Stimulated activated CD4-positive, alpha-beta T cell treated with anti-CD3 and anti-CD28 coated beads, Interleukin-4, amount 100 ng/mL, for 1 hour (primary cell): ENCODE results near the gene ACSF2.
A peak's percentile ranks its signal among the peaks of the same experiment; 100 is the strongest.
"Not testable (repeated sequence)": the region's sequence is repeated elsewhere in the genome, so short reads cannot be mapped to it uniquely, and the experiment has no call there.

Source experiments
- DNase-seq: peaks from one replicate; pipeline ENCODE4 v3.0.0-alpha.2; 2020

ACSF2 gene

DNA sequence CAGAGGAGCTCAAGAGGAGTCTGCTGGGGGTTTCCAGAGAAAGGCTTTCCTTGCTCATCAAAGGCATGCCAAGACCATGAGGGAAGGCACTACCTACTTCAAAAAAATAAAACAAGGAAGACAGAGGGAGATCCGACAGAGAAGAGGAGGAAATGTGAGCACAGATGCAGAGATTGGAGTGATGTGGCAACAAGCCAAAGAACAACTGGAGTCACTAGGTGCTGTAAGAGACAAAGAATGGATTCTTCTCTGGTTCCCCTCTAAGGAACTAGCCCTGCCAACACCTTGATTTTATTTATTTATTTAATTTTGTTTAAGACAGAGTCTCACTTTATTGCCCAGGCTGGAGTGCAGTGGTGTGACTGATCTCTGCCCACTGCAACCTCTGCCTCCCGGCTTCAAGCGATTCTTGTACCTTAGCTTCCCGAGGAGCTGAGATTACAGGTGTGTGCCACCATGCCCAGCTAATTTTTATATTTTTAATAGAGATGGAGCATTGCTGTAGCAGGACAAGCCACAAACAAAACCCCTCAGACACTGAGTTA lies 13.8 kb upstream of the ACSF2 start:
- DNase-seq: no peak

GRCh38 chr17:50414808-50415207 lies 11.2 kb upstream of the ACSF2 start:
- DNase-seq: no peak

DNA sequence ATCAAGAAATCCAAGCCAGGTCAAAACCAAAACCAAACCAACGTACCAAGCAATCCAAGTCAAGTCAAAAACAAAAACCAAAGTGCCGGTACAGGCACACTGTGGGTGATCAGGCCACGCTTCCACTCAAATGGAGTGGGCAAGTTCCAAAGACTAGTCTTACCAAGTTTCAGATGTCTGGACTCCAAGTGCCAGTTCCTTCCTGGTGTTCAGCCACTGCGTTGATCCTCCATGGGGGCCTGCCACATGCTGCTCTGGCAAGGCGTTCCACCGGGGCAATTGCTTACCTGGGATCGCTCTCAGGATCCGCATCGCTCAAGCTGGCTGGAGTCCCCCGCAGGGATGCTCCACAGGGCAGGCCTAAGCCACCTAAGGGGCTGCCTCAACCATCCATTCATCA lies 6.4 kb upstream of the ACSF2 start:
- not testable (repeated sequence) for DNase-seq

- no peak for DNase-seq
These were observed 5.5 kb upstream of the ACSF2 start for GRCh38 chr17:50420419-50421112.

DNA sequence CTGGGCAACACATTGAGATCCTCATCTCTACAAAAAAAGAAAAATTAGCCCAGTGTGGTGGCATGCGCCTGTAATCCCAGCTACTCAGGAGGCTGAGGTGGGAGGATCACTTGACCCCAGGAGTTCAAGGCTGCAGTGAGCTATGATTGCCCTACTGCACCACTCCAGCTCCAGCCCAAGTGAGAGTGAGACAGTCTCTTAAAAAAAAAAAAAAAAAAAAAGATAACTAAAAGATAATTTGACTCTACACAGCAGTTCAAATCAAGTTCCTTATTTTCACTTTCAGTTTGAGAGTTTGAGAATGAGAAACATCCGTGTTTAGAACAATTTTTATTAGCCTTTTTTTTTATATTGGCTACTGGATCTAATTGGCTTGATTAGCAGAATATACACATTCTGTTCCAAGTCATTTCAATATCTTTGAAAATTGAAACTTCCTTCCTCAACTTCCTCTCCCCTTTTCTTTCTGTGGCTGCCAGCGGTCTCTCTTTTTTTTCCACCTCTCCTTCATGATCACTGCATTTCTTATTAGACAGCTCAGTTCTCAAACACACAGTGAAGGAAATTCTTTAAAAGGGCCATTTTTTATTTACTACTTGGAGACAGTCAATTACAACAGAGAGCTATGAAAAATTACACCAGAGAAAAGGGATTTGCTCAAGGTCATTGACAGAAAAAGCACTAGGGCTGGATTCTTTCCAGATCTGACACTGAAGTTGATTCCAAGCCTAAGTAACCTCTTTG lies 4.5 kb upstream of the ACSF2 start:
- no peak for DNase-seq

- DNase-seq: no peak
These were observed 3.3 kb upstream of the ACSF2 start for GRCh38 chr17:50422738-50423137.

- no peak for DNase-seq
These were observed 2.4 kb upstream of the ACSF2 start for GRCh38 chr17:50423553-50424159.

DNA sequence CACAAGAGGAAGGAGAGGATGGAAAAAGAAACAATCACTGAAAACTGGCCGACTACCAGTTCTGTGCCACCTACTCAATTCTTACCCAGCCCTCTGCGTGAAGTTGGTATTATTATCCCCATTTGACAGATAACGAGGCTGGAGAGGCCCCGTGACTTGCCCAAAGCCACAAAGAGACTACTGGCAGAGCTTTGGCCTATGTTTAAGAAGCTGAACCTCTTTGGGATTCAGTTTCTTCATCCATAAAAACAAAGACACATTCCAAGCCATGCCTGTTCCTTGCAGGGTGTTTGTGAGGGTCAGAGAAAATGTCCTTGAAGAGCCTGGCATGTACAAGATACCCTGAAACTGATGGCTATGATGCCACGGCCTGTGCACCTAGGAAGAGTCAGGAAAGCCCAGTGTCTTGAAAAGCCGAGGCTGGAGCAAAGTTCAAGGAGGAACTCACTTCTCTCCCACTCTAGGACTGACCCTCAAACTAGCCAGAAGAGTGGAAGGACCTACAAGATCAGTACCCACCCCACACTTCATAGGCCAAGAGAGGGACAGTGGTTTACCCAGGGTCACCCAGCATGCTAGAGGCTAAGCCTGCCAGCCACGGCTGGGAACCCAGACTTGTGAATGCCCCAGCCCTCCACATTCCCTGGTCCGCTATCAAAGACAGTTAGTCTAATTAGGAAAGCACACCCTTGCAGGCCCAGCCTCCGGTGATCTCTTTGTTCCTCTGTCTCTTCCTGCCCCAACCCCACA lies 1.6 kb upstream of the ACSF2 start:
- no peak for DNase-seq

DNA sequence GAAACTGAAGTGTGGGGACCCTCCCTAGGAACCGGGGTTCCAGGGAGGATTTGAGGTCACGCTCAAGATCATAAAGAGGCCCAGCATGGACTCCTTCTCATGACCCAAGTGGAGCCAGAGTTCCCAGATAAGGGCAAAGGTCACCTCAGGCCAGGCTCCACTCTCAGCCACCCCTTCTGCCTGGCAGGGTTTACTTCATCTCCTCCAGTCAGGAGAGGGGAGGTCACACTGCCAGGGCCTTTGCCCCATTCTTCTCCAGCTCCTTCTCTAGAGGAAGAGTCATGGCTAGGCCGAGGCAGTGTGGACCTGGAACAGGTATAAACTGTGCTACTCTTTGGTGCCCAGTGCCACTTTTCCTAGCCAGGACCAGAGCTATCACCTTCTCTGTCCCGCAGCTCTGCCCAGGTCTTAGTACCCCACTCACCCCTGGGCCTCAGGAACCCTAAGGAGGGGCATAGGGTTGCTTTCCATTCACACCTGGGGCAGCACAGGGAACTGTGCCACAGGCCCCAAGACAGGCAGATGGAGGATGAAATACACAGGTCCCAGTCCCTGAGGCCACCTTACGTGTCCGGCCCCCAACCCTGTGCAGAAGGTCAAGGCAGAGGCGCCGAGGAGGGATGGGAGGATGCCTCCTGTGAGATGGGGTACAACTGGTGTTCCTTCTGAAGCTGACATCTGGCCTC lies 879 bp upstream of the ACSF2 start:
- DNase-seq: no peak

DNA sequence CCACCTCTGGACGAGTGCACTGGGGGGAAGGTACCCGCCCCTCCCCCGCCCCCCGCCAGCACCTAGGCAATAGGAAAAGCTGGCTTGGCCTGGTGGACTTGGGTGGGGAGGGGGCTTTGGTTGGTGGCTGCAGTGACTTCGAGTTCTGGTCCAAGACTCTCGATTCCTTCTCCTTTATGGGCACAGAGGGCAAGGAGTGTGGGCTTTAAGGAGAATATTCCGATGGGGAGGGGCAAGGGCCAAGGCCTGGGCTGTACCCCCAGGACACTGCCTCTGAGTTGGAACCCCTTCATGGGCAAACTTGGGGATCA lies 409 bp downstream of the ACSF2 start:
- DNase-seq: no peak

GRCh38 chr17:50426814-50427787 lies 1.1 kb downstream of the ACSF2 start:
- DNase-seq: peak; percentile 9

DNA sequence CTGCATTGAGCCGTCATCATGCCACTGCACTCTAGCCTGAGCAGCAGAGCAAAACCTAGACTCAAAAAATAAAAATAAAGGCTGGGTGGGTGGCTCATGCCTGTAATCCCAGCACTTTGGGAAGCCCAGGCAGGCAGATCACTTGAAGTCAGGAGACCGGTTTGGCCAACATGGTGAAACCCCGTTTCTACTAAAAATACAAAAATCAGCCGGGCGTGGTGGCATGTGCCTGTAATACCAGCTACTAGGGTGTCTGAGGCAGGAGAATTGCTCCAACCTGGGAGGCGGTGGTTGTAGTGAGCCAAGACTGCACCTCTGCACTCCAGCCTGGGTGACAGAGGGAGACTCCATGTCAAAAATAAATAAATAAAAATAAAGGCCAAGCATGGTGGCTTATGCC lies 2.1 kb downstream of the ACSF2 start:
- DNase-seq: not testable (repeated sequence)

DNA sequence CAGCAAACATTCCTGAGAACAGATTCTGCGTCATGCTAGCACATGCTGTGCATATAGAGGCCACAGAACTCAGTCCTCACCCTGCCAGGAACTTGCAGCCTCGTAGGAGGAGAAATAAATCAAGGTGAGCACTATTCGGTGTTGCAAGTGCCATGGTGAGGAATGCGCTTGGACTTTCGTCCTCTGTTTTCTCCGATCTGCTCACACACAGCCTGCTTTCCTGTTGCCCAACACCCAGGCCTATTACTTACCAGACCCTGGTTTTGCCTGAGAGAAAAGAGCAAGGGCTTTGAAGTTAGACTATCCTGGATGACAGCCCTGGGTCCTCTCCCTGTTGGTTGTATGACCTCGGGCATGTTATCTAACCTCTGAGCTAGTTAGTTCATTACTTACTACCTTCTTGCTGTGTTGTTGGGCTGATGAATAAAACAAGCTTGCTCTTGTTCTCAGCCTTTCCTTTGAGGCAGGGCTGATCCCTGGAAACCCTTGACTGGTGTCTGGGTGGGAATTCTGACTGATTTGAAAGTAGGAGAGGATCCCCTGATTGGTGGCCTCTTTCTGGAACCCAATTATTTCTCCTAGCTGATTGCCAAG lies 2.9 kb downstream of the ACSF2 start:
- DNase-seq: no peak

- no peak for DNase-seq
These were observed 3.8 kb downstream of the ACSF2 start for GRCh38 chr17:50429793-50430192.

- DNase-seq: no peak
These were observed 5.0 kb downstream of the ACSF2 start for GRCh38 chr17:50430821-50431618.

DNA sequence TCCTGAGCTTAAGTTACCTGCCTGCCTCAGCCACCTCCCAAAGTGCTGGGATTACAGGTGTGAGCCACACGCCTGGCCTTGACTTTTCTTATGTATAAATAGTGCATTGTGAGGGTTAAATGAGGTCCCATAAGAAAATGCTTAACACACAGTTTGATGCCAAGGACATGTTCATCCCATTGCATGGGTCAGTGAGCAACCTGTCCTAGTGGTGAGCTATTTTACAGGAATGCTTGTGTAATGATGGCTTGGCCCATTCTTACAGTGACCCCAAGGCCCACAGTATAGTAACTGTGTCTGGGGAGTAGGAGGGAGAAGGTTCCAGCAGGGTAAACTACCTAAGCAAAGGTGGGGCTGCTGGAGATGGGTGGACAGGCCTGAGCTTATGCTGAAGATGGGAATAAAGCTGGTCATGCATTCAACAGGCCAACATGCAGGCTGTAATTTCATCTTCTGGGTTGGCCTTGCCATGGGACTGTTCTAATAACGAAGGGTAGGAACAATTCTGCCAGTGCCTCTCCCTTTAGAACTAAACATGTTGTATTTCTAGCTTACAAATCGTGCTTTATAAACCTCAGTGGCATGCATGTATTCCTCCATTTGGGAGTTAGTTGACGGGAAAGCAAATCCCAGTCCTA lies 6.2 kb downstream of the ACSF2 start:
- no peak for DNase-seq

- DNase-seq: no peak
These were observed 11.4 kb downstream of the ACSF2 start for GRCh38 chr17:50437409-50437808.

GRCh38 chr17:50439008-50439407 lies 13.0 kb downstream of the ACSF2 start:
- no peak for DNase-seq

DNA sequence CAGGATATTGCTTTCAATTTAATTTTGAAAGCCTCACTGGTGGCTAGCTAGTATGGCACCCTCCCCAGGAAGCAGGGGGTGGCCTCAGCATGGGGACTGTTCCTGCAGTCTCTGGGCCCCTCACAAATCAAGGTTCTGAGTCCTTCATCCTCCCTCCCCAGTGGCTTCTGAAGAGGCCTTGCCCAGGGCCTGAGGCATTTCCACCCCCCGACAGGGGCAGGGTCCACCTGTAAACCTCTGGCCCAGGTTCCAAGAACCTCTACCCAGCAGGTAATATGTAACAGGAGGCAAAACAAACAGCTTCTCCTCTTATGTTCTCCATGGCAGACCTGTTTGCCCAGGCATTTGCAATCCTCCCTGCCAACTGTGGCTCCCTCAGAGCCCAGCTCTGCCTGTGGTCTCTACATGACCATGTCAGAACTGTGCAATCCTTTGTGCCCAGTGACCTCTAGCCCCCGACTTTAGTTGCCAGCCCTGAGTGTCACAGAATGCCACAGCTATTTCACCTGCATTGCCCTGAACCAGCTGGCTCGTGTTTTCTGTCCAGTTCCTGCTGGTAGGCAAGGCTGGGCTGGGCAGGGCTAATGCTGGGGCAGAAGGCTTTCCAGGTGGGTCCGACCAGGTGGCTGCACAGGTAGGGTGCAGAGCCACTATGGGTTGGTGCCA lies 14.3 kb downstream of the ACSF2 start:
- no peak for DNase-seq
